Measurements from ENCODE around the gene NOL3. TPM values are rescaled to one million over a fixed set of nuclear protein-coding genes. Genes with fewer than 3 reads are reported as not detected.

The NOL3 gene
- total and polyA plus RNA-seq, 2 of the 4 experiments (the other 2 are of a cell fraction), result 6.1 to 17.2 TPM

- no TSS peak for BruUV-seq (replicated peaks)
These were observed 28.9 kb upstream of the NOL3 start for GRCh38 chr16:67141391-67141790.

More at GRCh38 chr16:67141391-67141790, 28.9 kb upstream of the NOL3 start:
- no peak overlapping the region for H3K56ac ChIP-seq (ENCODE audit: extremely low read depth, insufficient read depth, low read length)
- H3K18ac ChIP-seq (ENCODE audit: low read depth, low read length), result no peak overlapping the region
- in situ Hi-C loops (cut with MboI; ENCODE audit: low sequenced_read_pairs) (no loop called here), dilution Hi-C loops (cut with HindIII; ENCODE audit: low sequenced_read_pairs, unreplicated experiment) (no loop called here), intact Hi-C loops (cut with micrococcal nuclease) (no loop called here)
- no peak overlapping the region for H3K4me3 ChIP-seq (ENCODE audit: insufficient read depth, low read depth, low read length)
- no peaks in the 10 kb centered on the region; the same call in 1 of the 2 replicates for H4K20me1 ChIP-seq (ENCODE audit: insufficient read depth, low read length)
- no peak overlapping the region for H2AK5ac ChIP-seq (ENCODE audit: low read depth, low read length)
- H3K4ac ChIP-seq (ENCODE audit: low read depth, low read length), result no peak overlapping the region
- no peak overlapping the region for H3K4me2 ChIP-seq (ENCODE audit: low read depth, low read length)
- H3K27me3 ChIP-seq (ENCODE audit: control insufficient read depth, insufficient read depth, low read length), result no peaks in the 10 kb centered on the region
- ATAC-seq (ENCODE audit: low read depth) (no peak), DNase-seq (no peak)
- H3K23ac ChIP-seq (ENCODE audit: low read depth, low read length), result no peak overlapping the region
- no peak overlapping the region for H3K27ac ChIP-seq (ENCODE audit: insufficient read depth, low read length)
- no peaks in the 10 kb centered on the region for H3K9me3 ChIP-seq (ENCODE audit: control insufficient read depth, insufficient read depth, low read length)
- H3K9me1 ChIP-seq (ENCODE audit: insufficient read depth, low read length), result no peaks in the 10 kb centered on the region; the same call in 1 of the 2 replicates
- no peak overlapping the region for H2BK20ac ChIP-seq (ENCODE audit: low read depth, low read length)
- no peak overlapping the region for H2AFZ ChIP-seq (replicated peaks; ENCODE audit: low read length, poor library complexity)
- peaks cover 63% of the 10 kb centered on the region for H3K36me3 ChIP-seq (ENCODE audit: control insufficient read depth, insufficient read depth, low read length)
- ChIA-PET CTCF (no interaction called here), POLR2A (ENCODE audit: unreplicated experiment) (no interaction called here)
- H4K5ac ChIP-seq (ENCODE audit: low read depth, low read length), result no peak overlapping the region
- no peak for TF ChIP-seq FOS (IDR thresholded peaks at IDR 0.05; ENCODE audit: low read depth, low read length)
- TF ChIP-seq CTCF (conservative IDR thresholded peaks at IDR 0.05; ENCODE audit: low read depth, low read length), result no peak
- TF ChIP-seq RAD21 (IDR thresholded peaks at IDR 0.05; ENCODE audit: low read length), result no peak
- TF ChIP-seq NFE2L2 (IDR thresholded peaks at IDR 0.05; ENCODE audit: low read depth, low read length), result no peak
- no peak for TF ChIP-seq RCOR1 (IDR thresholded peaks at IDR 0.05; ENCODE audit: insufficient replicate concordance, low read length)
- no peak for TF ChIP-seq MAZ (IDR thresholded peaks at IDR 0.05; ENCODE audit: borderline replicate concordance, low read depth, low read length)
- TF ChIP-seq CHD1 (IDR thresholded peaks at IDR 0.05; ENCODE audit: low read depth, low read length), result no peak
- no peak for TF ChIP-seq RFX5 (IDR thresholded peaks at IDR 0.05; ENCODE audit: low read depth, low read length)
- no peak for TF ChIP-seq SMC3 (IDR thresholded peaks at IDR 0.05; ENCODE audit: low read depth, low read length)
- TF ChIP-seq, protein P1, sequence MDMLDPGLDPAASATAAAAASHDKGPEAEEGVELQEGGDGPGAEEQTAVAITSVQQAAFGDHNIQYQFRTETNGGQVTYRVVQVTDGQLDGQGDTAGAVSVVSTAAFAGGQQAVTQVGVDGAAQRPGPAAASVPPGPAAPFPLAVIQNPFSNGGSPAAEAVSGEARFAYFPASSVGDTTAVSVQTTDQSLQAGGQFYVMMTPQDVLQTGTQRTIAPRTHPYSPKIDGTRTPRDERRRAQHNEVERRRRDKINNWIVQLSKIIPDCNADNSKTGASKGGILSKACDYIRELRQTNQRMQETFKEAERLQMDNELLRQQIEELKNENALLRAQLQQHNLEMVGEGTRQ (IDR thresholded peaks at IDR 0.05; ENCODE audit: low read depth, low read length), result no peak
- no peak for TF ChIP-seq MXI1 (IDR thresholded peaks at IDR 0.05; ENCODE audit: borderline replicate concordance, low read depth, low read length)
- TF ChIP-seq, protein P2, sequence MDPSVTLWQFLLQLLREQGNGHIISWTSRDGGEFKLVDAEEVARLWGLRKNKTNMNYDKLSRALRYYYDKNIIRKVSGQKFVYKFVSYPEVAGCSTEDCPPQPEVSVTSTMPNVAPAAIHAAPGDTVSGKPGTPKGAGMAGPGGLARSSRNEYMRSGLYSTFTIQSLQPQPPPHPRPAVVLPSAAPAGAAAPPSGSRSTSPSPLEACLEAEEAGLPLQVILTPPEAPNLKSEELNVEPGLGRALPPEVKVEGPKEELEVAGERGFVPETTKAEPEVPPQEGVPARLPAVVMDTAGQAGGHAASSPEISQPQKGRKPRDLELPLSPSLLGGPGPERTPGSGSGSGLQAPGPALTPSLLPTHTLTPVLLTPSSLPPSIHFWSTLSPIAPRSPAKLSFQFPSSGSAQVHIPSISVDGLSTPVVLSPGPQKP (IDR thresholded peaks at IDR 0.05; ENCODE audit: borderline replicate concordance, low read depth, low read length), result no peak
- no peak for TF ChIP-seq CEBPB (IDR thresholded peaks at IDR 0.05; ENCODE audit: low read depth, low read length)
- TF ChIP-seq BHLHE40 (IDR thresholded peaks at IDR 0.05; ENCODE audit: low read depth, low read length), result no peak
- H3K79me1 ChIP-seq (ENCODE audit: low read depth in 1 of 2, low read length in 2 of 2), result peaks cover 0 to 2% of the 10 kb centered on the region in 2 experiments; a peak in 1 of 4 replicates
- H3K4me1 ChIP-seq (ENCODE audit: control insufficient read depth, insufficient read depth, low read length), result no peaks in the 10 kb centered on the region
- WGBS, 2 experiments (ENCODE audit: extremely low coverage in 2 of 2, insufficient read length in 1 of 2), result 98% methylated on average over 7 of the region's 13 CpGs; no CpG with 5 or more reads in 1 of the 2 experiments
- H2AK9ac ChIP-seq (replicated peaks; ENCODE audit: low read depth, low read length, poor library complexity), result no peak overlapping the region
- no peak overlapping the region for H3K14ac ChIP-seq (replicated peaks; ENCODE audit: low read depth, low read length)
- H4K8ac ChIP-seq (ENCODE audit: low read depth in 2 of 2, low read length in 2 of 2), result no peak overlapping the region
- H4K91ac ChIP-seq (ENCODE audit: insufficient read depth, low read depth, low read length), result no peak overlapping the region
- no peak overlapping the region for H2BK5ac ChIP-seq (ENCODE audit: low read depth, low read length, poor library complexity, severe bottlenecking)
- H3K9ac ChIP-seq (ENCODE audit: low read depth, low read length), result no peak overlapping the region
- H2BK15ac ChIP-seq (ENCODE audit: low read depth, low read length), result no peak overlapping the region
- H2BK120ac ChIP-seq (ENCODE audit: low read depth, low read length), result no peak overlapping the region
